ENCODE results near the gene ZNF365. TPM values are rescaled to one million over a fixed set of nuclear protein-coding genes. Genes with fewer than 3 reads are reported as not detected.

The ZNF365 gene
- total RNA-seq, 1 donor from 2014 or later: 0.26 TPM

DNA sequence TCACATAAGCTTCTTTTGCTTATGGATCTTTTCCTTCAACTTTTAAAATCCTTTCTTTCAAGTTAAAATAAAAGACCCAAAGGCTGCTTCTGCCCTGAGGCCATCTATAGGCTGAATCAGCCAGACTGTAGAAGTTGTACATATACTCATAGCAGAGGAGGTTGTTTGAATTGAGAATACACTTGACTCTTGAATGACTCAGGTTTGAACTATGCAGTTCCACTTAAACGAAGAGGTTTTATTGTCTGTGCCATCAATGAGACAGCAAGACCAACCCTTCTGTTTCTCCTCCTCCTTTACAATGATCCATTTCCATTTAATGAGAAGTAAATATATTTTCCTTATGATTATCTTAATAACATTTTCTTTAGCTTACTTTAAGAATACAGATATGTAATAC, 5.8 kb downstream of the ZNF365 start:
- peaks cover 4% of the 10 kb centered on the region for H3K4me1 Mint-ChIP-seq
- no peak overlapping the region for H3K4me2 ChIP-seq
- DNase-seq (ENCODE audit: low spot score): no peak
- no peaks in the 10 kb centered on the region for H3K9me3 ChIP-seq (ENCODE audit: low read depth)
- H2AFZ ChIP-seq (replicated peaks): no peak overlapping the region
- no peak overlapping the region for H3K4me3 ChIP-seq
- no peaks in the 10 kb centered on the region for H3K79me2 ChIP-seq (ENCODE audit: low read depth)
- peaks cover under 1% of the 10 kb centered on the region for H3F3A ChIP-seq (ENCODE audit: low read depth)
- H3K27ac Mint-ChIP-seq: no peak overlapping the region
- peaks cover 19% of the 10 kb centered on the region for H3K27me3 ChIP-seq
- H3K36me3 Mint-ChIP-seq: no peaks in the 10 kb centered on the region
- H3K27ac ChIP-seq: no peak overlapping the region
- H3K9me3 Mint-ChIP-seq: no peaks in the 10 kb centered on the region
- H3K4me1 ChIP-seq: no peaks in the 10 kb centered on the region
- H3K9ac ChIP-seq: no peak overlapping the region
- H3K36me3 ChIP-seq: no peaks in the 10 kb centered on the region
- no peaks in the 10 kb centered on the region for H4K20me1 ChIP-seq (ENCODE audit: low read depth)
- TF ChIP-seq EZH2 (IDR thresholded peaks at IDR 0.05): no peak
- TF ChIP-seq, protein P1, sequence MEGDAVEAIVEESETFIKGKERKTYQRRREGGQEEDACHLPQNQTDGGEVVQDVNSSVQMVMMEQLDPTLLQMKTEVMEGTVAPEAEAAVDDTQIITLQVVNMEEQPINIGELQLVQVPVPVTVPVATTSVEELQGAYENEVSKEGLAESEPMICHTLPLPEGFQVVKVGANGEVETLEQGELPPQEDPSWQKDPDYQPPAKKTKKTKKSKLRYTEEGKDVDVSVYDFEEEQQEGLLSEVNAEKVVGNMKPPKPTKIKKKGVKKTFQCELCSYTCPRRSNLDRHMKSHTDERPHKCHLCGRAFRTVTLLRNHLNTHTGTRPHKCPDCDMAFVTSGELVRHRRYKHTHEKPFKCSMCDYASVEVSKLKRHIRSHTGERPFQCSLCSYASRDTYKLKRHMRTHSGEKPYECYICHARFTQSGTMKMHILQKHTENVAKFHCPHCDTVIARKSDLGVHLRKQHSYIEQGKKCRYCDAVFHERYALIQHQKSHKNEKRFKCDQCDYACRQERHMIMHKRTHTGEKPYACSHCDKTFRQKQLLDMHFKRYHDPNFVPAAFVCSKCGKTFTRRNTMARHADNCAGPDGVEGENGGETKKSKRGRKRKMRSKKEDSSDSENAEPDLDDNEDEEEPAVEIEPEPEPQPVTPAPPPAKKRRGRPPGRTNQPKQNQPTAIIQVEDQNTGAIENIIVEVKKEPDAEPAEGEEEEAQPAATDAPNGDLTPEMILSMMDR (IDR thresholded peaks at IDR 0.05): no peak
- H3K4me3 Mint-ChIP-seq: no peak overlapping the region
- H3K27me3 Mint-ChIP-seq (ENCODE audit: insufficient read depth, low read depth): no peaks in the 10 kb centered on the region

- H3K4me3 Mint-ChIP-seq: no peak overlapping the region
Observed at GRCh38 chr10:62381385-62382102, 7.4 kb downstream of the ZNF365 start.

GRCh38 chr10:62382831-62383230, 8.7 kb downstream of the ZNF365 start:
- DNase-seq (ENCODE audit: low spot score): no peak
- Histone ChIP-seq H3K9me3 (ENCODE audit: low read depth) (no peaks in the 10 kb centered on the region), H4K20me1 (ENCODE audit: low read depth) (no peaks in the 10 kb centered on the region), H3K4me2 (no peak overlapping the region), H3K36me3 (no peaks in the 10 kb centered on the region), H3K27me3 (no peaks in the 10 kb centered on the region), H3K9ac (no peak overlapping the region), H3K4me3 (no peak overlapping the region), H3K27ac (no peak overlapping the region), H3K4me1 (no peaks in the 10 kb centered on the region), H3K79me2 (ENCODE audit: low read depth) (no peaks in the 10 kb centered on the region), H2AFZ (replicated peaks) (no peak overlapping the region), H3F3A (ENCODE audit: low read depth) (no peaks in the 10 kb centered on the region)
- no peaks in the 10 kb centered on the region for H3K27me3 Mint-ChIP-seq (ENCODE audit: insufficient read depth, low read depth)
- H3K4me3 Mint-ChIP-seq: no peak overlapping the region
- peaks cover 4% of the 10 kb centered on the region for H3K4me1 Mint-ChIP-seq
- TF ChIP-seq EZH2 (IDR thresholded peaks at IDR 0.05): no peak
- TF ChIP-seq, protein P1 (IDR thresholded peaks at IDR 0.05): no peak
- no peak for TF ChIP-seq EZH2phosphoT487 (IDR thresholded peaks at IDR 0.05)
- H3K27ac Mint-ChIP-seq: no peak overlapping the region
- no peaks in the 10 kb centered on the region for H3K36me3 Mint-ChIP-seq
- H3K9me3 Mint-ChIP-seq: no peaks in the 10 kb centered on the region

More at GRCh38 chr10:62381385-62382102, 7.4 kb downstream of the ZNF365 start:
- H3K36me3 Mint-ChIP-seq: no peaks in the 10 kb centered on the region
- no peak for DNase-seq (ENCODE audit: low spot score)
- TF ChIP-seq, protein P1 (IDR thresholded peaks at IDR 0.05): no peak
- no peak for TF ChIP-seq EZH2phosphoT487 (IDR thresholded peaks at IDR 0.05)
- no peak for TF ChIP-seq EZH2 (IDR thresholded peaks at IDR 0.05)
- Histone ChIP-seq H3K79me2 (ENCODE audit: low read depth) (no peaks in the 10 kb centered on the region), H3K36me3 (no peaks in the 10 kb centered on the region), H3K27ac (no peak overlapping the region), H4K20me1 (ENCODE audit: low read depth) (no peaks in the 10 kb centered on the region), H3K9ac (no peak overlapping the region), H3K9me3 (ENCODE audit: low read depth) (no peaks in the 10 kb centered on the region), H3F3A (ENCODE audit: low read depth) (no peaks in the 10 kb centered on the region), H3K4me1 (no peaks in the 10 kb centered on the region), H3K4me3 (no peak overlapping the region), H3K4me2 (no peak overlapping the region), H2AFZ (replicated peaks) (no peak overlapping the region), H3K27me3 (peaks cover 4% of the 10 kb centered on the region)
- peaks cover 4% of the 10 kb centered on the region for H3K4me1 Mint-ChIP-seq
- H3K27me3 Mint-ChIP-seq (ENCODE audit: insufficient read depth, low read depth): no peaks in the 10 kb centered on the region
- H3K27ac Mint-ChIP-seq: no peak overlapping the region
- no peaks in the 10 kb centered on the region for H3K9me3 Mint-ChIP-seq
